ENCODE measurements around the gene SPRY2. TPM values are rescaled to one million over a fixed set of nuclear protein-coding genes. Genes with fewer than 3 reads are reported as not detected.
A peak's percentile ranks its signal among the peaks of the same experiment; 100 is the strongest.
"Not testable (repeated sequence)": the region's sequence is repeated elsewhere in the genome, so short reads cannot be mapped to it uniquely, and the experiment has no call there.

The SPRY2 gene
- polyA plus RNA-seq, 4 donors = 53.8 to 80.0 (median 69.1) TPM

DNA sequence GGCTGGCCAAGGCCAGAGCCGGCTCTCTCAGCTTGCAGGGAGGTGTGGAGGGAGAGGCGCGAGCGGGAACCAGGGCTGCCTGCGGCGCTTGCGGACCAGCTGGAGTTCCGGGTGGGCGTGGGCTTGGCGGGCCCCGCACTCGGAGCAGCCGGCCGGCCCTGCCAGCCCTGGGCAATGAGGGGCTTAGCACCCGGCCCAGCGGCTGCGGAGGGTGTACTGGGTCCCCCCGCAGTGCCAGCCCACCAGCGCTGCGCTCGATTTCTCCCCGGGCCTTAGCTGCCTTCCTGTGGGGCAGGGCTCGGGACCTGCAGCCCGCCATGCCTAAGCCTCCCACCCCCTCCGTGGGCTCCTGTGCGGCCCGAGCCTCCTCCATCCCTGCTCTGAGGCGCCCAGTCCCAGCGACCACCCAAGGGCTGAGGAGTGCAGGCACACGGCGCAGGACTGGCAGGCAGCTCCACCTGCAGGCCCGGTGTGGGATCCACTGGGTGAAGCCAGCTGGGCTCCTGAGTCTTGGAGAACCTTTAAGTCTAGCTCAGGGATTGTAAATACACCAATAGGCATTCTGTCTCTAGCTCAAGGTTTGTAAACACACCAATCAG lies 14.7 kb upstream of the SPRY2 start:
- not testable (repeated sequence) for DNase-seq (ENCODE audit: low read depth in 4 of 4, low spot score in 3 of 4)

DNA sequence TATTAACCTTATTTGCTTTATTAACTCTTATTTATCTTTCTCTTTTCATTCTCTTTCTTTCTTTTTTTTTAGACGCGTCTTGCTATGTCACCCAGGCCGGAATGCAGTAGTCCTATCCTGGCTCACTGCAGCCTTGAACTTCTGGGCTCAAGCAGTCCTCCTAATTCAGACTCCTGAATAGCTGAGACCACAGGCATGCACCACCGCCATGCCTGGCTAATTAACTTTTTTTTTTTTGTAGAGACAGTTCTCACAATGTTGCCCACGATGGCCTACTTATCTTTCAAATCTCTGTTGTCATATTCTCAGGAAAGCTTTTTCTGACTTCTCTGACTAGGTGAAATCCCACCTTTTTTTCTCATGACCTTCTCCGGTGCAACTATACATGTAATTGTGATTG lies 7.8 kb upstream of the SPRY2 start:
- no peak for DNase-seq (ENCODE audit: low read depth in 4 of 4, low spot score in 3 of 4)

DNA sequence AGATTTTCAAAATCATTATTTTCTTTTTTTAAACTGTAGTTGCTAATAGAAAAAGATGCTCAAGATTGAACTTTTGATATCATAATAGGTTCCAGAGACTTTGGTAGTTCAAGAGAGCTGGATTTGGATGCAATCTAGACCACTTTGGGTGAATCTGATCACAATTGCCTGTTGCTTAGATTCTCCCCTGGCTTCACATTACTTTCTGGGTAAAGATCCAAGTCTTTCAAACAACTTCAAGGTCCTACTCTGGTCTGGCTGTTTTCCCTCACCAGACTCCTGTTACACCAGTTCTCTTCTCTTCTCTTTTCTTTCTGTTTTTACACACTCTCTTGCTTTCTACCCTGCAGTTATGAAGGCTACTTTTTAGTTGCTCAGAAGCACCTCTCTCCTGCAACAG lies 7.4 kb upstream of the SPRY2 start:
- DNase-seq (ENCODE audit: low read depth in 4 of 4, low spot score in 3 of 4) = no peak

DNA sequence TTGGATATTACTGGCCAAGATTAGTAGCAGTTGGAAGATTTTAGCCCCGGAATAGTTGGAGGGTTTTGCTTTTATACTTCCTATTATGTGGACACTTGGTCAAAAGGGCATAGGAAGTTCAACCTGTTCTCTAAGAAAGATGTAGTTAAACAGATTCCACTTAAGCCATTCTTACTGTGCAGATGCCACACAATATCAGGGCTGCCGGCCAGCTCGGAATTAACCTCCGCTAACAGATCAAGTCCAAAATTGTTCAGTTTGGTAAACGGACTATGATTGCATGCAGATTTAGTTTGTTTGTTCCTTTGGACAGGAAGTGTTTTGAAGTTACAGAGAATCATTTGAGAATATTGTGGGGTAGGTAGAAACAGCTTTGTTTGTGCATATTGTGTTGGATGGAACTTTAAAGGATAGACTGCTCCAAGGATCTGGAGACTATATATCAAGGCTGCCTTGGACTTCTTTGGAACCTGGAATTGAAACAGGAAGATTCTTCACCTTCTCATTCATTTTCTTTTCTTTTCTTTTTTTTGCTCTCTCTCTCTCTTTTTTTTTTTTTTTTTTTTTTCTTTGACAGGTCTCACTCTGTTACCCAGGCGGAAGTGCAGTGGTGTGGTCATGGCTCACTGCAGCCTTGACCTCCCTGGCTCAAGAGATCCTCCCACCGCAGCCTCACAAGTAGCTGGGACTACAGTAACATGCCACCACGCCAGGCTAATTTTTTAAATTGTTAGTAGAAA lies 5.0 kb upstream of the SPRY2 start:
- DNase-seq (ENCODE audit: low read depth in 4 of 4, low spot score in 3 of 4) = no peak

DNA sequence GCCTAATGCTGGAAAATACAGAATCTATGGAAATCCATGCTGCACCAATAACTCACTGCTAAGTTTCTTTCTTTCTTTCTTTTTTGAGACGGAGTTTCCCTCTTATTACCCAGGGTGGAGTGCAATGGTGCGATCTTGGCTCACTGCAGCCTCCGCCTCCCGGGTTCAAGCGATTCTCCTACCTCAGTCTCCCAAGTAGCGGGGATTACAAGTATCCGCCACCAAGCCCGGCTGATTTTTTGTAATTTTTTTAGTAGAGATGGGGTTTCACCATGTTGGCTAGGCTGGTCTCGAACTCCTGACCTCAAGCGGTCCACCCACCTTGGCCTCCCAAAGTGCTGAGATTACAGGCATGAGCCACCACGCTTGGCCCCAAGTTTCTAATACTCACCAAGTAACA lies 3.1 kb upstream of the SPRY2 start:
- DNase-seq (ENCODE audit: low read depth in 4 of 4, low spot score in 3 of 4) = not testable (repeated sequence)

DNA sequence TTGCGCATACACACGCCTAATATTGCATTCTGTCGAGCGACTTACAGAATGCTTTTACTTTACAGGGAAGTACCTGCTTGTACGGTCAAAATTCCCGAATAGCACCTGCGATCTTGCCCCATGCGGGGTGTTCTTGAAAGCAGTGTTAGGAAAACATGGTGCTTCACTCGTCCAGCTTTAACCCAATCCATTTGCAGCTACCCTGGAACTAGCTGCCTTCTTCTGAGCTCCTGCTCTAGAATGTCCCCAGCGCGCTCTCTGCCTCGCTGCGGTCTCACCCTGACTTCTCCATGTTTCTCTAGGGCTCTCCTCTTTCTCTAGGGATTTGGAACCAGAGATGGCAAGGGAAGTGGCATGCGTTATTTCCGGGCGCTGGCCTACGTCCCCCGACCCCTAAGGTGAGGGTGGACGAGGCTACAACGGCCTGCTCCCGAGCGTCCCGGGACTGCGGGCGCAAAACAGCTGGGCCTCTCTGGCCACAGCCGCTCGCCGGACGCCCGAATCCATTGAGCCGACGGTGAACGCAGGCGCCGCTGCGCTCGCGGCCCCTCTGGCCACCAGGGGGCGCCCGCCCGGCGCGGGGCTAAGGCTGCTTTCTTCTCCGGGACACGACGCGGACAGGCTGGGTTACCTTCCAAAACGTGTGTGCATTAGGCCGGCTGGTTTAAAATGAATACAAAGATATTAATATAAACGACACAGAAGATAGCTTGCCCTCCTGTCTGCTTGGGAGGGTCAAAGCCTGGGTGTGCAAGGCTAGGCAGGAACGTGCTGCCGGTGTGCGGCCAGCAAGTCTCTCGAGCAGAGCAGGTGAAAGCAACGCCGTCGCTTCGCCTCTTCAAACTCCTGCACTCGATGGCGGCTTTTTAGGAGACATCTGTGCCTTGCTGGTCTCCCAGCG lies 1.8 kb upstream of the SPRY2 start:
- peak in 3 of 4 donors; percentile 80 to 87 (median 83) for DNase-seq (ENCODE audit: low read depth in 4 of 4, low spot score in 3 of 4)

DNA sequence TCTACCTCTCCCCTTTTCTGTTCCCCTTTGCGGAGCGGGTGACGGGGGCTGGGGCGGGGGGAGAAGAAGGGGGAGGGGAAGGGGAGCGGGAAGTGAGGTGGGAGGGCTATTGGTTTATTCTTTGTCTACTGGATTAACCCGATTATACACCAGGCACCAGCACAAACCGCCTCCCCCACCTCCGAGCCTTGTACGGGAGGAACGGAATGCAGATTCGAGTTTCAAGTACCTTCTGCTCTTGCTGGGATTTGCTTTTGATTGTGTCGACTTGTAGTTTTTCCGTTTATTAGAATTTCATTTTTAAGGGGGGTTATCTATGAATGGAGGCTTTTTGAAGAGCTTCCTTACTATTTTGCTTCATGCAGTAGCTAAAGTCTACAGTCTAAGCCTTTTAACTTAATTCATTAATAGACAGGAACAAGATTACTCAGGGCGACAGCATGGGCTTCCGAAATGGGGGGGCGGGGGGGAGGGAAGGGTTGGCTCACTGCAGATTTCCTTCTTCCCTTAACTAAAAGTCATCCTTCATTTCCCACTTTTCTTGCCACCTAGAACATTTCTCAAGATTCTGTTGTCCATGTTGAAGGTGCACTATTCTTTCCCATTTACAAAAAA lies 937 bp upstream of the SPRY2 start:
- DNase-seq (ENCODE audit: low read depth in 4 of 4, low spot score in 3 of 4) = peak in 1 of 4 donors; percentile 56

DNA sequence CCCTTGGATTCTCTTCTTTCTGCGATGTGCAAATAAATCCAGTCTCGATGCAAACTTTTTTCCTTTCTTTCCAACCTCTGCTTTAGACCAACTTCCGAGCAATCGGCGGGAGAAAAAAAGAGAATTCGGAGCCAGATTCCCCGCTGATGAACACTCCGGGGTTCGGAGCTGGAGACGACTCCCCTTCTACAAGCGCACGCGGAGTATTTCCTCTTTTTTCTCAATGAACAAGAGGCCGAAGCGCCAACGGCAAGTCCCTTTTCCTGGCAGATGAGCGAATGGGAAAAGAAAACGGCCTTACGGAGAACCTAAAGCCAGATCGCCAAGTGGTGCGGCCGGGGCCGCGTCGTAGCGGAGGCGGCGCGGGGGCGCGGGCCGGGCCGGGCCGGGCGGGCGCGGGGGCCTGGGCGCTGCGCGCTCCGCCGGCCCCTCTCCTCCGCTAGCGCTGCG lies 250 bp downstream of the SPRY2 start:
- DNase-seq (ENCODE audit: low read depth in 4 of 4, low spot score in 3 of 4) = no peak

DNA sequence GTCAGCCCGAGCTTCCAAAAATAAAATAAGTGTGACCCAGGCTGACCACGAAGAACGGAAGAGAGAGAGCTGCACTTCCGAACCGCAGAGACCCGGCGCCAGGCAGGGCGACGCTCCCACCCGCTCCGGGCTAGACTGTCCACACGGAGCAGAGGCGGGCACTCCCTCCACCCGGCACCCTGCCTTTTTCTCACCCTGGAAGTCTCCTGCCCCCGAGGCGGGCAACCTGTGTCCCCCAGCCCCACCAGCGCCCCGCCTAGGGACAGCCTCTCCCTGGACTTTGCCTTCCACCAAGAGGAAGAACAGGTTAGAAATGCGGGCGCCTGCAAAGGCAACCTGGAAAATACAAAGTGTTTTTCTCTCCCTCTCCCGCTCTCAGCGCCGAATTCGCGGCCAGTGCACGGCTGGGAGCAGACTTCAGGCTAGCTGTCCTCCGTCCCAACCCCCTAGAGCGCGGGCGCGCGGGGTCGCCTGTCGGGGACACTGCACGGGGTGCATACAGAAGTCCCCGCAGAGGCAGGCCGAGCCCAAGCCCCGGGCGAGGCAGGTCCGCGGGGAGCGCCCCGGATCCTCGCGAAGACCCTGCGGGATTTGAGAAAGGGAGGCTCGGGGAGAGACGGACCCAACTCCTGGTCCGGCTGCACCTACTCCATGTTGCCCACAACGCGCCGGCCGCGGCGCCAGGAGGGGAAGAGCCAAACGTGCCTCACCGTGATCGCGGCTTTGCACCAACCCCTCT lies 845 bp downstream of the SPRY2 start:
- peak in 1 of 4 donors; percentile 61 for DNase-seq (ENCODE audit: low read depth in 4 of 4, low spot score in 3 of 4)

DNA sequence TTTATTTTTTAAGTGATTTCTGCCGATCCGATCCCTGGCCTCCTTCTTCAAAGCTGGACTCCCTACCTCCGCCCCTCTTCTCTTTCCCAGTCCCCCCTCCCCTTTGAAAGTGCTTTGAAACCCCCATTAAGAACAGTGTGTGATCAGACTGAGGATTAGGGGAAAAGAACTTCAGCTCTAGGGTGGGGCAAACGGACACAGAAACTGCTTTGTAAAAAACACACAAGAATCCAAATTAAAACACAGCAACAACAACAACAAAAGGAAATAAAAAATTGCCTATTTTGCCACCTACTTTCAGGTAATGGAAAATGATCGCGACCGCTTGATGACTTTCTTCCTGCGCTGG lies 1.4 kb downstream of the SPRY2 start:
- DNase-seq (ENCODE audit: low read depth in 4 of 4, low spot score in 3 of 4) = no peak

DNA sequence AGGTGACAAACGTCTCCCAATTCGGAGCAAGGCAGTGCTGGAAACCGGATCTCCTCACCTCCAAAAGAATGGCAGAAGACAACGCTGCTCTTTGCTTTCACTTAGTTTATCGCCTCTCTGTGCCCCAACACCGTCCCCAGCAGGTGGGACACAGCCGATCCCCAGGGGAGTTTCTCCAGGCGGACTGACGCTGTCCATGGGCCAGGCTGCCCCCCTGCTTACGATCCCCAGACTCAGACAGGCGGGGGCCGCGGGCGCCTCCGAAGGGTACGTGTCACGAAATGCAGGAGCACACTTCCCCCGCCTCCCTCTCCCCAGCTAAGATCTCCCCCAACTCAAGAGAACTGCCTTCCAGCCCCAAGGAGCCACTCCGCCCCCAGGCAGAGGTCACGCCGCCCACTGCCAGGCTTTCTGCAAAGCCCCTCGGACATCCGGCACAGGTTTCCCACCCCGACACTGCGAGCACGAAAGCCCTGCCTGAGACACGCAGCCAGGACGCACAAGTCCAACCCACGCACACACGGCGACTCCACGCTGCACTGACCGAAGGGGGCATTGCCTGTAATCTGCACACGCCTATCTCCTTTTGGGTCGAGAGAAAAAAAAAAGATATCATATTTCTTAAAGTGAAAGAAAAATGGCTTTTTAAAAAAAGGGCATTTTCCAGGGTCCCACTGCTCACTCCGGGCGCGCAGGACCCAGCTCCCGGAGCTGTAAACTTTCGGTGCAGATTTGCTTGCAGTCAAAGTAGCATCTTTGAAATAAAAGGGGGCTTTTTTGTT lies 2.0 kb downstream of the SPRY2 start:
- peak in 3 of 4 donors; percentile 54 to 74 (median 63) for DNase-seq (ENCODE audit: low read depth in 4 of 4, low spot score in 3 of 4)

DNA sequence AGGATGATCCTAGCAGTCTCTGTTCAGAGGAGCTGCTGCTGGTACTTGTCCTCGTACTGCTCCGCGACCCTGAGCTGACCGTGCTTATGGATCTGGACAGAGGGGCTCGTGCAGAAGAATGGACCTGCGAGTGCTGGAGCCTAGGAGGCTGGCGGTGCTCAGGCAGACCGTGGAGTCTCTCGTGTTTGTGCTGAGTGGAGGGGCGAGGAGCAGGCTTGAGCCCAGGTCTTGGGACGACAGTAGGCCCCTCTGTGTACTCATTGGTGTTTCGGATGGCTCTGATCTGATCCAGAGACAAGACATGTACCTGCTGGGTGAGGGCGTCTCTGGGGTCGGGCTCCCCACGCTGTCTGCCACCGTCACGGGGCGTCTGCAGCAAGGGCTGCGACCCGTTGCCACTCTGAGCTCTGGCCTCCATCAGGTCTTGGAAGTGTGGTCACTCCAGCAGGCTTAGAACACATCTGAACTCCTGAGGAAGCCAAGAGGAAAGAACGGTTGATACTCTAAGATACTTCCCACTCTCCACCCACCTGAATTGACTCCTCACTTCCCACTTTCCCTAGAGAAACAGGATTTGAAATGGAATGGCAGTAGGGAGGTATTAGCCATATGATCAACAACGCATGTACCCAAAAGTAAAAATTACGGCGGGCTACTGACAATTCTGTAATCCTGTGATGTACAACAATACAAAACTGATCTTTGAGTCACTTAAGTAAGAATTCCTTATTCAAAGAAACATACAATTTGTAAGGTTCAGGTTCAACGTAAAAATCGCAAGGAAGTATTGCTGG lies 3.4 kb downstream of the SPRY2 start:
- DNase-seq (ENCODE audit: low read depth in 4 of 4, low spot score in 3 of 4) = no peak

DNA sequence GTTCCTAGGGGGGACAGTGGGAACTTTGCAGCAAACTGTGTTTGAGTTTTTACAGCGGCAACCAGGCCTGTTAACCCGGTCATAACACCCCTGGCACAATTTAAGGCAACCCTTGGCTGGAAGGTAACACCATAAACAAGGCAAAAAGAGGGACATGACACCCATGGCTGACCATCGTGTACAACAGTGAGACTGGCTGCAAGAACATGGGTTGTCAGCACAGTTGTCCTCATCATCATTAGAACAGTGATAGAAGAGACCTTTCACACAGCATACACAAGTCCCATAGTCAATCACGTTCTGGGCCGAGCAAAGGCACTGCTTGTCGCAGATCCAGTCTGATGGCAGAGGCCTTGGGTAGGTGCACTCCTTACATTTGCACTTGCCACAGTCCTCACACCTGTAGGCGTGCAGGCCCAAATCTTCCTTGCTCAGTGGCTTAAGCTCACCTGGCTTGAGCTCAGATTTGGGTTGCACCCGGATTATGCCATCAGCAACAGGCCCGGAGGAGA lies 4.1 kb downstream of the SPRY2 start:
- no peak for DNase-seq (ENCODE audit: low read depth in 4 of 4, low spot score in 3 of 4)

DNA sequence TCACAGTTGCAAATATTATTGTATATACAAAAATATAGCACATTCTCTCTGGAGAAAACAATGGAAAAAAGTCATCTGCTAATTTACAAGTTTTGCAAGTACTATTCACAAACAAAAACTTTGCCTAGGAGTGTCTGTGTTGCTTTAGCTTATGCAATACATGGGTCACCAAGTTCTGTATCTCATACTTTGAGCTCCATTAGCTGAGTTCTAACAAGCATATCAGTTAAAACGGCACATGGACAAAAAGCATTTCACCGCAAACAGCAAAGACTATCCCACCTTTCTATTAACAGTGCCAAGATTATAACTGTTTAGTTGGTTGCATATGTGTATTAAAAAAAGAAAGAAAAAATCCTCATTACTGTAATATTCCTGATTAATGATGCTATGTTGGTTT lies 4.6 kb downstream of the SPRY2 start:
- no peak for DNase-seq (ENCODE audit: low read depth in 4 of 4, low spot score in 3 of 4)

DNA sequence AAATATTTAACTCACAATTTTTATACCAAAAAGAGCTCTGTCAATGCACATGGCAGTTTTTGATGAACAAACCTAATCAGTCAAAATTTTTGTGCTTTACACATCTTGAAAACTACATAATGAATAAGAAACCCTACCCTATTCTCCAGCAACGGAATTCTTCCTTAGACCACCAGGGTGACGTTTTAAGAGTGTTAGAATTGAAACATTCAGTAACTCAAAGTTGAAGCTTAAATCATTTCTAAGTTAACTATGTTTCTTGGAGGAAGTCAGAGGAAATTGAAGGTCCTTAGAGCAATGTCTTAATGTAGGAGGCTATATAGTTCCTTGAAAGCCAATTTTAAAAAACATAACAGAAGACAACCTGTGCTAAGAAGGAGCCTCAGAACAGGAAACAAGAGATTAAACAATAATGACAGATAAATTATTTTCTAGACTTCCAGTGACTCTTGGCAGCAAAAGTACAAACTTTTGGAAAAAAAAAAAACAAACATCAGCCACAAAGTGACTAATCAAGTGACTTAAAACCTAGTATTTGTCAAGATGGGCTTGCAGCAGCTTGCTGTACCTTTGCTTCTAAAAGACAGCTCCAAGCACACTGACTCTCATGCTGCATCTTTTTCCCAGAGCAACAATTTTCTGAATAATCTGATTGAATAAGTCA lies 6.2 kb downstream of the SPRY2 start:
- no peak for DNase-seq (ENCODE audit: low read depth in 4 of 4, low spot score in 3 of 4)

DNA sequence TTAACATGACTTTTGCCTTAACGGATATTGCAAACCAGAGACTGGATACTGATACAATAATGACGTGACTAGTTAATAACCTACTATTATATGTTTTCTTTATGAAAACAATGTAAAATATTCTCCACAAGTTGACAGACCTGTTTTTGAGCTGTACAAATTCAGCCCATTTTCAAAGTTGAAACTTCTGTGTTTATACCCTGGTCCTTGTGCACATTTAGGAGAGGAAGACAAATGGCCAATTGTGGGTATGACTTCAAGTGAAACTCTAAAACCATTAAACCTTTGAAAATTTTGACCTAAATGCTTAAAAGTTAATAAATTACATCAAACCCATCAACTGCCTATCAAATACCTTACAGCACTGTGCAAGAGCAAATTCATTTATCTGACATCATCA lies 8.9 kb downstream of the SPRY2 start:
- no peak for DNase-seq (ENCODE audit: low read depth in 4 of 4, low spot score in 3 of 4)

DNA sequence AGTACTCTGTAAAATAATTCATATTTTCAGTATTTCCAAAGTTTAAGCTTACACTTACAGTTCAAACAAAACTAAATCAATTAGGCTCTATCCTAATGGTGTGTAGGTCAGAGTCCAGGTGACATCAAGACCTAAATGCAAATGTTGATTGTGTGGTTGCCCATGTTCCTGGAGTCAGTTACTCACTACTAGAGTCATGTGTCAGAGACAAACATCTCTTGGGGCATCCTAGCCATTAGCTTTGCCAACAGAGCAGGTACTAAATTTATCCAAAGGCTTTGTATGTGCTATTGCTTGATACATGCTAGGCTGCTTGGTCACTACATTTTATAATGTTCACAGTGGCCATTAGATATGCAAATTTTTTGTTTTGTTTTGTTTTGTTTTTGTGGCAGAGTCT lies 11.7 kb downstream of the SPRY2 start:
- no peak for DNase-seq (ENCODE audit: low read depth in 4 of 4, low spot score in 3 of 4)

DNA sequence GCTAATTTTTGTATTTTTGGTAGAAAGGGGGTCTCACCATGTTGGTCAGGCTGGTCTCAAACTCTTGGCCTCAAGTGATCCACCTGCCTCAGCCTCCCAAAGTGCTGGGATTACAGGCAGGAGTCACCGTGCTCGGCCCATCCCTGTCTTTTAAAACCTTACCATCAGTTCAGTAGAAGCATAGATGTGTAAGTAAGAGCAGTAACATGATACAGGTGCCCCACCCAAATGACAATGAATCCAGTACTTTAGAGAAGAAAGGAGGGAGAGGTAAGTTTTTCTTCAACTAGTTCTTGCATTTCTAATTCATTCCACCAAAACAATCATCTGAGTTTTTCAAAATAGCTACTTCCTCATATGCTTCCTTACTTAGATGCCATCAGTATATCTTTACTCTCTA lies 21.9 kb downstream of the SPRY2 start:
- no peak for DNase-seq (ENCODE audit: low read depth in 4 of 4, low spot score in 3 of 4)
